PC-9 (cell line): ENCODE measurements around the gene TEX55. TPM values are rescaled to one million over a fixed set of nuclear protein-coding genes. Genes with fewer than 3 reads are reported as not detected.
"Not testable (repeated sequence)": the region's sequence is repeated elsewhere in the genome, so short reads cannot be mapped to it uniquely, and the experiment has no call there.

Source experiments
- BruUV-seq: library from RNA; stranded (reverse); fragments of 400-500 nt; replicated peaks from 2 replicates; lab custom pipeline; 2021; lab: Mats Ljungman, UMichigan
- CTCF ChIA-PET: fragments of 300-600 bp; sonication (Branson Sonifier 250); formaldehyde crosslinking; loops from one replicate; lab custom pipeline; 2022; ENCODE audit warnings: antibody characterized with exemption; lab: Charles Lee
- POLR2A ChIA-PET: fragments of 300-600 bp; sonication (Branson Sonifier 250); formaldehyde crosslinking; loops from one replicate; lab custom pipeline; 2022; ENCODE audit warnings: antibody characterized with exemption; ENCODE audit not compliant: unreplicated experiment; lab: Charles Lee
- DNase-seq, 2 experiments: peaks; one replicate each; pipeline versions ENCODE4 v3.0.0 to v3.0.0-alpha.2; 2015 to 2022; ENCODE audit warnings: mixed read lengths in 1 of 2
- H2AFZ ChIP-seq: fragments of 200-600 bp; sonication (generic); 2 replicates; pipeline ENCODE4 v1.8.1; 2017; ENCODE audit warnings: antibody characterized with exemption
- H3F3A ChIP-seq: fragments of 200-600 bp; sonication (generic); 2 replicates; pipeline ENCODE4 v1.8.1; 2017; ENCODE audit warnings: antibody characterized with exemption, mild to moderate bottlenecking, low read depth; ENCODE audit not compliant: insufficient read depth
- H3K27ac ChIP-seq: fragments of 200-600 bp; sonication (generic); 2 replicates; pipeline ENCODE4 v1.6.1; 2016; ENCODE audit warnings: mixed run types
- H3K27me3 ChIP-seq: fragments of 200-600 bp; sonication (generic); 2 replicates; pipeline ENCODE4 v1.6.1; 2016; ENCODE audit warnings: low read depth, mixed run types; ENCODE audit not compliant: insufficient read depth
- H3K36me3 ChIP-seq: fragments of 200-600 bp; sonication (generic); 2 replicates; pipeline ENCODE4 v1.6.1; 2016; ENCODE audit warnings: low read depth, mixed run types
- H3K4me1 ChIP-seq: fragments of 200-600 bp; sonication (generic); replicated peaks from 2 replicates; pipeline ENCODE4 v1.6.1; 2016; ENCODE audit warnings: mixed run types; ENCODE audit not compliant: insufficient read depth
- H3K4me2 ChIP-seq: fragments of 200-600 bp; sonication (generic); 2 replicates; pipeline ENCODE4 v1.6.1; 2017; ENCODE audit warnings: mixed run types
- H3K4me3 ChIP-seq: fragments of 200-600 bp; sonication (generic); 2 replicates; pipeline ENCODE4 v1.6.1; 2016; ENCODE audit warnings: mixed run types
- H3K79me2 ChIP-seq: fragments of 200-600 bp; sonication (generic); 2 replicates; pipeline ENCODE4 v1.6.1; 2017; ENCODE audit warnings: low read depth, mixed run types
- H3K9me2 ChIP-seq: fragments of 200-600 bp; sonication (generic); 2 replicates; pipeline ENCODE4 v1.8.1; 2017; ENCODE audit warnings: mild to moderate bottlenecking; ENCODE audit not compliant: insufficient read depth
- H3K9me3 ChIP-seq: fragments of 200-600 bp; sonication (generic); 2 replicates; pipeline ENCODE4 v1.8.1; 2016; ENCODE audit warnings: low read depth; ENCODE audit not compliant: insufficient read depth
- H4K20me1 ChIP-seq: fragments of 200-600 bp; sonication (generic); 2 replicates; pipeline ENCODE4 v1.8.1; 2017; ENCODE audit not compliant: insufficient read depth
- EZH2 ChIP-seq: fragments of 200-600 bp; sonication (generic); IDR thresholded peaks from 2 replicates; pipeline ENCODE4 v1.8.0; 2017; ENCODE audit warnings: antibody characterized with exemption, low read depth
- intact Hi-C: fragments of 100-400 bp; cut with micrococcal nuclease; formaldehyde crosslinking; loops from one replicate; pipeline ENCODE4 v1.10.0; 2022; ENCODE audit not compliant: unreplicated experiment
- total RNA-seq: library from RNA; stranded (reverse); gene quantifications from 2 replicates; pipeline ENCODE4 v1.2.3, GENCODE V29; 2021
- TF ChIP-seq, protein P1 (sequence below): fragments of 200-600 bp; sonication (generic); conservative IDR thresholded peaks from 2 replicates; pipeline ENCODE4 v1.6.1; 2017; ENCODE audit warnings: mixed run types, antibody characterized with exemption, mild to moderate bottlenecking, moderate library complexity

TEX55 gene
- total RNA-seq, 1 experiment from 2014 or later: not detected

DNA sequence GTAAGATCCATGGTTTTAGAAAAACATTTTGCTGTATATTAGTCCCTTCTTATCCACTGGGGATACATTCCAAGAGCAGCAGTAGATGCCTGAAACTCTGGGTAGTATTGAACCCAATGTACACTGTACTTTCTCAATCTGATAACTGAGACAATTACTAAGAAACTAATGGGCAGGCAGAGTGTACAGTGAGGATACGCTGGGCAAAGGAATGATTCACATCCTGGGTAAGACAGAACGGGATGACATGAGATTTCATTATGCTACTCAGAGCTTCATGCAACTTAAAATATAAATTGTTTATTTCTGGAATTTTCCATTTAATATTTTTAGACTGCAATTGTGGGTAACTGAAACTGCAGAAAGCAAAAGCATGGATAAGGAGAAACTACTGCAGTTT is 46.2 kb upstream of the TEX55 start:
- Histone ChIP-seq H3K27me3 (no peaks in the 10 kb centered on the region), H3K4me3 (no peak overlapping the region), H3K36me3 (no peaks in the 10 kb centered on the region), H3K79me2 (no peaks in the 10 kb centered on the region), H4K20me1 (no peaks in the 10 kb centered on the region), H2AFZ (no peak overlapping the region), H3K9me3 (no peaks in the 10 kb centered on the region), H3K9me2 (no peaks in the 10 kb centered on the region), H3K4me2 (no peak overlapping the region), H3F3A (no peaks in the 10 kb centered on the region), H3K27ac (no peak overlapping the region), H3K4me1 (no peaks in the 10 kb centered on the region)
- ChIA-PET CTCF (interaction anchor here (4.0 kb wide), 1 partner anchor 216 kb away, joined by 23 read pairs; no protein-coding TSS in a partner anchor), POLR2A (no interaction called here)
- no peak for DNase-seq
- TF ChIP-seq, protein P1, sequence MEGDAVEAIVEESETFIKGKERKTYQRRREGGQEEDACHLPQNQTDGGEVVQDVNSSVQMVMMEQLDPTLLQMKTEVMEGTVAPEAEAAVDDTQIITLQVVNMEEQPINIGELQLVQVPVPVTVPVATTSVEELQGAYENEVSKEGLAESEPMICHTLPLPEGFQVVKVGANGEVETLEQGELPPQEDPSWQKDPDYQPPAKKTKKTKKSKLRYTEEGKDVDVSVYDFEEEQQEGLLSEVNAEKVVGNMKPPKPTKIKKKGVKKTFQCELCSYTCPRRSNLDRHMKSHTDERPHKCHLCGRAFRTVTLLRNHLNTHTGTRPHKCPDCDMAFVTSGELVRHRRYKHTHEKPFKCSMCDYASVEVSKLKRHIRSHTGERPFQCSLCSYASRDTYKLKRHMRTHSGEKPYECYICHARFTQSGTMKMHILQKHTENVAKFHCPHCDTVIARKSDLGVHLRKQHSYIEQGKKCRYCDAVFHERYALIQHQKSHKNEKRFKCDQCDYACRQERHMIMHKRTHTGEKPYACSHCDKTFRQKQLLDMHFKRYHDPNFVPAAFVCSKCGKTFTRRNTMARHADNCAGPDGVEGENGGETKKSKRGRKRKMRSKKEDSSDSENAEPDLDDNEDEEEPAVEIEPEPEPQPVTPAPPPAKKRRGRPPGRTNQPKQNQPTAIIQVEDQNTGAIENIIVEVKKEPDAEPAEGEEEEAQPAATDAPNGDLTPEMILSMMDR: no peak
- TF ChIP-seq EZH2: no peak
- BruUV-seq: no TSS peak
- intact Hi-C loops: loop anchor here (2.0 kb wide), 2 partner anchors 289 to 581 kb away; no protein-coding TSS in a partner anchor

DNA sequence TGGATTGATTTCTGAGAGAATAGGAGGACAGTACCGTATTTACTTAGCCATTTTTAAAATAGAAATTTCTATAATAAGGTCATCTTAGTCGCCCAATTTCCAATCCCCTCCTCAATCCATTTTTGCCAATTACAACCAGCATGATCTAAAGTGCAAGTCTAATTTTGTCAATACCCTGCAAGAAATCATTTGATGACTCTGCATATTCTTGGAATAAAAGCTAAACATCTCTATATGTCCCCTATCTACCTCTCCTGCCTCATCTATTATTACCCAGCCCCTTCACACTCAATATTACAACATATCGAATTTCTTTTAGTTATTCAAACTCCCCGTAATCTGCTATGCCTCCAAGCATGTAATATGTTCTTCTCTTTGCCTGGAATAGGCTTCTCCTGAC is 41.9 kb upstream of the TEX55 start:
- POLR2A ChIA-PET: no interaction called here
- H3K36me3 ChIP-seq: no peaks in the 10 kb centered on the region
- H3K4me3 ChIP-seq: no peak overlapping the region
- no peaks in the 10 kb centered on the region for H3K4me1 ChIP-seq
- no TSS peak for BruUV-seq
- intact Hi-C loops: no loop called here
- H3K79me2 ChIP-seq: no peaks in the 10 kb centered on the region
- H2AFZ ChIP-seq: no peak overlapping the region
- H3K4me2 ChIP-seq: no peak overlapping the region
- no peaks in the 10 kb centered on the region for H3F3A ChIP-seq
- H3K9me3 ChIP-seq: no peaks in the 10 kb centered on the region
- no peaks in the 10 kb centered on the region for H4K20me1 ChIP-seq
- H3K9me2 ChIP-seq: no peaks in the 10 kb centered on the region
- DNase-seq: no peak
- H3K27ac ChIP-seq: no peak overlapping the region
- TF ChIP-seq, protein P1: no peak
- CTCF ChIA-PET: no interaction called here
- no peaks in the 10 kb centered on the region for H3K27me3 ChIP-seq

- BruUV-seq, H3K4me3 ChIP-seq, H3F3A ChIP-seq, H3K9me3 ChIP-seq, intact Hi-C loops, H3K4me1 ChIP-seq, H4K20me1 ChIP-seq, H3K4me2 ChIP-seq, H3K36me3 ChIP-seq, DNase-seq, POLR2A ChIA-PET, H3K27me3 ChIP-seq, CTCF ChIA-PET, H3K9me2 ChIP-seq, H3K79me2 ChIP-seq, H2AFZ ChIP-seq, H3K27ac ChIP-seq: not testable (repeated sequence)
These were observed 27.6 kb upstream of the TEX55 start for GRCh38 chr3:119118330-119118729.

GRCh38 chr3:119120480-119120879 is 25.5 kb upstream of the TEX55 start:
- intact Hi-C loops: no loop called here
- Histone ChIP-seq H3K36me3 (no peaks in the 10 kb centered on the region), H3K27ac (no peak overlapping the region), H2AFZ (no peak overlapping the region), H3K9me2 (no peaks in the 10 kb centered on the region), H3K4me2 (no peak overlapping the region), H3F3A (no peaks in the 10 kb centered on the region), H3K9me3 (no peaks in the 10 kb centered on the region), H3K27me3 (no peaks in the 10 kb centered on the region), H4K20me1 (no peaks in the 10 kb centered on the region), H3K4me3 (no peak overlapping the region), H3K4me1 (no peaks in the 10 kb centered on the region), H3K79me2 (no peaks in the 10 kb centered on the region)
- no peak for DNase-seq
- ChIA-PET POLR2A (no interaction called here), CTCF (interaction anchor here (0.6 kb wide), 1 partner anchor 54 kb away, joined by 3 read pairs; no protein-coding TSS in a partner anchor)
- TF ChIP-seq EZH2: no peak
- no TSS peak for BruUV-seq
